Heart left ventricle (tissue), 16 donors: ENCODE data around the gene CROCC. TPM values are rescaled to one million over a fixed set of nuclear protein-coding genes. Genes with fewer than 3 reads are reported as not detected.

Experiments used
- ATAC-seq, 4 donors: fragments of 200-7000 bp; cut with Tn5 transposase; one replicate each; pipeline ENCODE4 v1.9.1; 2020 to 2022; ENCODE audit warnings: moderate library complexity in 4 of 4, mild to moderate bottlenecking in 3 of 4, moderate number of reproducible peaks in 1 of 4
- DNase-seq, 5 donors: peaks; one replicate each; pipeline ENCODE4 v3.0.0-alpha.2; 2020
- H3K27ac ChIP-seq, 12 donors: fragments of 200-600 bp; sonication (generic) in 4 of 12; one replicate each; pipeline versions ENCODE4 v1.5.0 to v1.8.0; 2016 to 2022; ENCODE audit warnings: mild to moderate bottlenecking in 2 of 12
- H3K27me3 ChIP-seq, 9 donors: fragments of 200-600 bp; sonication (generic) in 2 of 9; one replicate each; pipeline versions ENCODE4 v1.5.1 to v1.8.0; 2016 to 2022; ENCODE audit warnings: mild to moderate bottlenecking in 3 of 9
- H3K36me3 ChIP-seq, 9 donors: fragments of 200-600 bp; sonication (generic) in 2 of 9; one replicate each; pipeline versions ENCODE4 v1.5.0 to v1.8.0; 2018 to 2022; ENCODE audit warnings: mild to moderate bottlenecking in 2 of 9
- H3K4me1 ChIP-seq, 12 donors: fragments of 200-600 bp; sonication (generic) in 4 of 12; one replicate each; pipeline versions ENCODE4 v1.5.0 to v1.8.0; 2016 to 2022; ENCODE audit warnings: mild to moderate bottlenecking in 3 of 12
- H3K4me3 ChIP-seq, 12 donors: fragments of 200-600 bp; sonication (generic) in 4 of 12; one replicate each; pipeline versions ENCODE4 v1.5.0 to v1.8.0; 2017 to 2022; ENCODE audit warnings: mild to moderate bottlenecking in 9 of 12, moderate library complexity in 4 of 12
- H3K9me3 ChIP-seq, 12 donors: fragments of 200-600 bp; sonication (generic) in 4 of 12; one replicate each; pipeline versions ENCODE4 v1.5.0 to v1.8.0; 2016 to 2022; ENCODE audit warnings: mild to moderate bottlenecking in 1 of 12
- CTCF ChIP-seq, 12 donors: fragments of 200-600 bp; sonication (generic) in 4 of 12; IDR thresholded peaks; one replicate each; pipeline versions ENCODE4 v1.5.0 to v1.8.0; 2018 to 2022; ENCODE audit warnings: antibody characterized with exemption in 12 of 12, mild to moderate bottlenecking in 5 of 12
- POLR2A ChIP-seq, 2 donors: fragments of 450-650 bp; IDR thresholded peaks; one replicate each; pipeline ENCODE4 v1.6.1; 2017; ENCODE audit warnings: antibody characterized with exemption in 2 of 2, mild to moderate bottlenecking in 2 of 2, moderate library complexity in 2 of 2
- WGBS, 4 donors: extraction: QIAGEN DNeasy Blood & Tissue Kit in 2 of 4; methylation state at CpG; one replicate each; pipeline versions ENCODE4 v1.1.5 to v1.1.7; 2013 to 2018; 5-methylcytosine and 5-hydroxymethylcytosine counted together
- intact Hi-C, 10 donors: fragments of 100-400 bp; cut with DNase I; formaldehyde crosslinking; loops; one replicate each; pipeline versions ENCODE4 v1.11.1 to v1.14.2; 2022
- polyA plus RNA-seq, 2 donors: library from polyadenylated mRNA; stranded (reverse); fragments of 200-250 nt; gene quantifications; one replicate each; pipeline ENCODE4 v1.2.3, GENCODE V29; 2013
- total RNA-seq, 9 donors: library from RNA; depleted of rRNA in 2 of 9; stranded (reverse); fragments of >200 nt in 2 of 9; fragmentation: NEBNext Ultra II Directional in 3 of 9; extraction: Animal tissue kit (Norgen Biotek cat#: 25700) in 3 of 9; gene quantifications; one replicate each; pipeline versions ENCODE4 v1.1.0 to v1.2.4, GENCODE V29; 2016 to 2023
- donor health status: ischemic (EF 13 %, LVEDD 7.1; RV severe dilation, severe dysfunction).
- donor health status: healthy with polysubstance abuse.
- donor health status: DM: no; HTN: yes; CAD: no.
- donor health status: DM: no; HTN: no; CAD: no.
- donor health status: ischemic (EF 25% LVEDD 6.9; RV normal size, moderate dysfunction).
- donor health status: ischemic (EF 25% LVEDD 5.7; RV mildly dilated, moderate dysfunction).
- donor health status: healthy.
- donor health status: DM: yes; HTN: yes; CAD: no.
- donor health status: ischemic (EF 35%, LVEDD 5.7; RV mildly dilated, moderate dysfunction).
- donor health status: nonischemic (EF 11% LVEDD 7.7; RV severe dilation, severe dysfunction).
- donor health status: DM: yes; HTN: yes; CAD: no.
- donor health status: PGD.
- donor health status: ischemic (EF 29% LVEDD 5.4; RV normal size, mild dysfunction).
- donor health status: nonischemic (EF 23%, LVEDD 6.1; RV moderate dilation, normal function).

The CROCC gene
- total and polyA plus RNA-seq, 11 donors = 3.9 to 17.0 (median 7.6) TPM

GRCh38 chr1:17020502-17020901 lies 98.8 kb downstream of the CROCC start:
- H3K9me3 ChIP-seq = no peaks in the 10 kb centered on the region
- H3K36me3 ChIP-seq = peaks cover 0 to 85% (median 80%) of the 10 kb centered on the region in 9 donors
- TF ChIP-seq CTCF (IDR thresholded peaks at IDR 0.05) (no peak), POLR2A (IDR thresholded peaks at IDR 0.05) (no peak)
- no peaks in the 10 kb centered on the region for H3K27me3 ChIP-seq
- ATAC-seq (no peak), DNase-seq (no peak)
- intact Hi-C loops = no loop called here
- no peak overlapping the region for H3K4me3 ChIP-seq
- 96 to 100% (median 100%) methylated on average over 2 of the region's 2 CpGs for WGBS, 4 donors
- peaks cover 0 to 18% (median 0%) of the 10 kb centered on the region in 12 donors for H3K4me1 ChIP-seq
- no peak overlapping the region for H3K27ac ChIP-seq

- TF ChIP-seq CTCF (IDR thresholded peaks at IDR 0.05) (no peak), POLR2A (IDR thresholded peaks at IDR 0.05) (no peak)
- ATAC-seq = no peak
- intact Hi-C loops = no loop called here
Measured at GRCh38 chr1:17021896-17022295, 100.2 kb downstream of the CROCC start.

More at GRCh38 chr1:17021896-17022295, 100.2 kb downstream of the CROCC start:
- H3K36me3 ChIP-seq = peaks cover 0 to 99% (median 93%) of the 10 kb centered on the region in 9 donors
- H3K4me1 ChIP-seq = peaks cover 0 to 19% (median 0%) of the 10 kb centered on the region in 12 donors
- no peaks in the 10 kb centered on the region for H3K27me3 ChIP-seq
- WGBS, 4 donors = 84 to 92% (median 86%) methylated on average over 10 of the region's 10 CpGs
- H3K27ac ChIP-seq = no peak overlapping the region
- no peak for DNase-seq
- no peak overlapping the region for H3K4me3 ChIP-seq
- H3K9me3 ChIP-seq = no peaks in the 10 kb centered on the region

Other genes with a start within 250 kb of the CROCC start
- gene RNU1-4, start 181.4 kb upstream of the CROCC start, total RNA-seq = 1,000 to 10,000 TPM in 6 of 9 donors, 100 to 1,000 TPM in 1, not detected in 2; 364 to 3,776 (median 2,470) TPM
- not detected for gene RNU1-4, start 181.4 kb upstream of the CROCC start, polyA plus RNA-seq
- 1,000 to 10,000 TPM in 6 of 9 donors, 100 to 1,000 TPM in 1, not detected in 2; 364 to 3,776 (median 2,470) TPM for gene RNU1-2, start 26.0 kb upstream of the CROCC start, total RNA-seq
- not detected for gene RNU1-2, start 26.0 kb upstream of the CROCC start, polyA plus RNA-seq
- gene MFAP2, start 58.7 kb downstream of the CROCC start, total RNA-seq = 10 to 100 TPM in 2 of 9 donors, 1 to 10 TPM in 7; 1.2 to 13.0 (median 2.3) TPM
- gene MFAP2, start 58.7 kb downstream of the CROCC start, polyA plus RNA-seq = 1 to 10 TPM; 1.4 to 8.7 TPM
- gene ATP13A2, start 90.0 kb downstream of the CROCC start, total RNA-seq = 10 to 100 TPM in 8 of 9 donors, 1 to 10 TPM in 1; 7.3 to 37.2 (median 15.6) TPM
- gene ATP13A2, start 90.0 kb downstream of the CROCC start, polyA plus RNA-seq = 10 to 100 TPM in 1 of 2 donors, 1 to 10 TPM in 1; 7.6 to 27.5 TPM
- gene SDHB, start 132.1 kb downstream of the CROCC start, total RNA-seq = 100 to 1,000 TPM; 226 to 617 (median 341) TPM
- gene SDHB, start 132.1 kb downstream of the CROCC start, polyA plus RNA-seq = 100 to 1,000 TPM; 174 to 305 TPM
- gene PADI2, start 197.5 kb downstream of the CROCC start, total RNA-seq = 1 to 10 TPM in 1 of 9 donors, under 1 TPM in 8; 0.12 to 2.0 (median 0.69) TPM
- under 1 TPM; 0.08 to 0.10 TPM for gene PADI2, start 197.5 kb downstream of the CROCC start, polyA plus RNA-seq